ENCODE data around the gene SLC6A6.

SLC6A6 gene

DNA sequence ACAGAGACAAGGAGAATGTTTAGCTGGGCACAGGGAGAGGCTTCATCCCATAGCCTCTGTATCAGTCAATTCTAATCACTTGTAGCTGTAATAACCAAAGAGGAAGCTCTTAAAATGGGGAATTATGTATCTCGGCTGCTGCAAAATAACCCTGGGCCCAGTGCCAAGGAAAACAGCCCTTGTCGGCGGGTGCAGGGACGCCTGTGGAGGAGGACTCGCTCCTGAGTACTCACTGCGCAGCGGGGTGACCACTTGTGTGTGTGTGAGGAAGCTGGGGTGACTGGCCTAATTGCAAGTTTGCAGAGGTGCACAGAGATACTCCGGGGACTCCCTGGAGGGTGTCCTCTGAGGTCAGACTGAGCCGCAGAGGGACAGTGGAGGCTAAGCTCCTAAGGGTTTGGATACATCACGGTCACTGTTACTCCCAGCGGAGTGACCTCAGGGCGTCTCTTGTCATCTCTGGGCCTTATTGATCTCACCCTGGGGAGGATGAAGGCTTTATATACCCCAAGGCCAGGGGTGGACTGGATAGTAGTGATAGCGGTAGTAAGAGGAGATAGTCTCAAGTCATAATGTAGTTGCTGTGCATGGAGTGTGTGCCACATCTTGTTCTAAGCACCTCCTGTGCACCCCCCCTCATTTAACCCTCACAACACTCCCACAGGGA is 37.2 kb downstream of the SLC6A6 start:
- peak; percentile 89 for DNase-seq

GRCh38 chr3:14440168-14440518 is 37.7 kb downstream of the SLC6A6 start:
- no peak for DNase-seq

GRCh38 chr3:14440531-14441239 is 38.3 kb downstream of the SLC6A6 start:
- no peak for DNase-seq

GRCh38 chr3:14441240-14441919 is 39.0 kb downstream of the SLC6A6 start:
- no peak for DNase-seq

DNA sequence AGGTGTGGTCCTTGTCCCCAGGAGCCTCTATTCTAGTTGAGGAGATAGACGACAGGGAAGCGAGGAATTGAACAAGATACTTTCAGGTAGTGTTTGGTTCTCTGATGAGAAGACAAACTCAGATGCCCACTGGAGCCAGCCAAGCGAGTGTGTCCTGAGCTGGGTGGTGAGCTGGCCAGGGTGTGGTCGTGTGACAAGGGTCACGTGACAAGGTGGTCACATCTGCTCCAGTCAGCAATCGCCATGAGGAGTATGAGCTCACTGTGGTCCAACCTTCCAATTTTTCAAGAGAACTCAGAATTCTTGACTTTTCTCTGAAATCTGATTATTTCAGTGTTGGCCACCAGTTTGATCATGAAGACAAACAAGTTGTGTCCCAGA is 39.5 kb downstream of the SLC6A6 start:
- peak; percentile 61 for DNase-seq

GRCh38 chr3:14444380-14444779 is 42.0 kb downstream of the SLC6A6 start:
- DNase-seq = no peak

DNA sequence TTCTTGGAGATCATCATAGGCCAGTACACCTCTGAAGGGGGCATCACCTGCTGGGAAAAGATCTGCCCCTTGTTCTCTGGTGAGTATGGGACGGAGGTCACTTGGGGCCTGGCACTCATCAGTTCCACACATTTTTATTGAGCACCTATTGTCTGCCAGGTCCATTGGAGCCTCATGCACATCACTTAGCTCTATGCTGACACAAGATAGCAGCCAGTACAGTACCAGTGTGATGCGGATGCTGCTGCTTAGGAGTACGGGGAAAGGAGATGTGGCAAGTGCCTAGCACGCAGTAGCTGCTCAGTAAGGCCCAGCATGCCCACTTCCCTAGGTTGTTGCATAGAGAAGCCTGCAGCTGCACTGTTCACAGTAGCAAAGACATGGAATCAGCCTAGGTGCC is 43.4 kb downstream of the SLC6A6 start:
- DNase-seq = no peak

- no peak for DNase-seq
These were observed 44.7 kb downstream of the SLC6A6 start for GRCh38 chr3:14446988-14447570.

DNA sequence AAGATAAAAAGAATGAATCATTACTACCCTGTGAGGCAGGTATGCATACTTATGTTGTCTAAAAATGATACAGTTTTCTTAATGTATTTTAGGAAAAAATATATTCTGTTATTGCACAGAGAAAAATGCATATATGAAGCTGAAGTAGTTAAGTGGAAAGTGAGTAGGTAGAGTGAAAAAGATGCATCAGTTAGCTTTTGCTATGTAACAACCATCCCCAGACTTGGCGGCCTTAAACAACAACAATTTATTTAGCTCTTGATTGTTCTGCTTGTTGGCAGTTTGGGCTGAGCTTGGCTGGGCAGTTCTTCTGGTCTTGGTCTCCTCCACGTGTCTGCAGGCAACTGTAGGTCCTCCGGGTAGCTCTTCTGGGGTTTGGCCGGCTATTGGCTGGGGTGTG is 45.7 kb downstream of the SLC6A6 start:
- no peak for DNase-seq

DNA sequence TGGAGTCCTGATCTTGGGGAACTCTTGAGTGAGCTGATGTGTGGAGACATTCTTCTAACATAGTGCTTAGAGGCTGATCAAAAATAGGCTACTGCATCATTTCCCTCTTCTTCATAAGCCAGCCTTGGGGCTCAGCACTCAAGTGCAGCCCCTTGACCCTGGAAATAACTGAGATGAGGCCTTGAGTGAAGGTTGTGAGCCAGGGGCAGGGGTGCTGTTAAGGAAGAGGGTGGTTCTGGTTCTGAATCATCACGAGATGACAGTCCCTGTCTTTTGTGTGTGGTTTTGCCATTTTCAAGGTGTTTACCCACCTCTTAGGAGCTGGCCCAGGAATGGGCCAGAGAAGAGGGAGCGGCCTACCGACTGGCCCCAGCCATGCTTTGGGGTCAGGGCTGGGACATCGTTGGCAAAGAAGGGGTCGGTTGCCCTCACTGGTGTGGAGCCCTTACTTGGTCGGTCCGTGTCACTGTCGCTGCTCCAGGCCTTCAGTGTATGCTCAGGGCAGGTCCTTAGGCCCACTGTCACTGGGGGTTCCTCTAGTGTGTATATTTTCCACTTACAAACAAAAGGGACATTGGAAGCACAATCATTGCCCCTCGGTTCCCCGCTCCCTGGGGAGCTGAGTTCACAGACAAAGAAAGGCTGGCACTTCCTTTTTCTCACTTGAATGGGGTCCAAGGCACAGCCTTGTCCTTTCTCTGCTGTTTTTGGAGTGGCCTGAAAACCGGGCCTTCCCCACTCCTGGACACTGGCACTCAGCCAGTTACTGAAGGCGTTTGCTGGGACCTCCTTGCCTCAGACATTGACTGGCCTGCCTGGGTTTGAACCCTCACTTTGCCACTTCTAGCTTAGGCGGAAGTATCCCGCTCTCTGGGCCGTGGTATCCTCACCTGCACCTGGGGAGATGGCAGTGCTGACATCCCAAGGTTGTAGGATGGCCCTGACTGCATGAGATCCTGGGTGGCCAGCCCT is 46.6 kb downstream of the SLC6A6 start:
- no peak for DNase-seq

- DNase-seq = no peak
These were observed 48.1 kb downstream of the SLC6A6 start for GRCh38 chr3:14450506-14450905.

- no peak for DNase-seq
These were observed 48.7 kb downstream of the SLC6A6 start for GRCh38 chr3:14450922-14451606.

GRCh38 chr3:14451844-14452739 is 49.7 kb downstream of the SLC6A6 start:
- DNase-seq = peak; percentile 28

- no peak for DNase-seq
These were observed 50.6 kb downstream of the SLC6A6 start for GRCh38 chr3:14452740-14453710.

- DNase-seq = no peak
These were observed 51.7 kb downstream of the SLC6A6 start for GRCh38 chr3:14453876-14454638.

GRCh38 chr3:14454639-14455310 is 52.4 kb downstream of the SLC6A6 start:
- no peak for DNase-seq

DNA sequence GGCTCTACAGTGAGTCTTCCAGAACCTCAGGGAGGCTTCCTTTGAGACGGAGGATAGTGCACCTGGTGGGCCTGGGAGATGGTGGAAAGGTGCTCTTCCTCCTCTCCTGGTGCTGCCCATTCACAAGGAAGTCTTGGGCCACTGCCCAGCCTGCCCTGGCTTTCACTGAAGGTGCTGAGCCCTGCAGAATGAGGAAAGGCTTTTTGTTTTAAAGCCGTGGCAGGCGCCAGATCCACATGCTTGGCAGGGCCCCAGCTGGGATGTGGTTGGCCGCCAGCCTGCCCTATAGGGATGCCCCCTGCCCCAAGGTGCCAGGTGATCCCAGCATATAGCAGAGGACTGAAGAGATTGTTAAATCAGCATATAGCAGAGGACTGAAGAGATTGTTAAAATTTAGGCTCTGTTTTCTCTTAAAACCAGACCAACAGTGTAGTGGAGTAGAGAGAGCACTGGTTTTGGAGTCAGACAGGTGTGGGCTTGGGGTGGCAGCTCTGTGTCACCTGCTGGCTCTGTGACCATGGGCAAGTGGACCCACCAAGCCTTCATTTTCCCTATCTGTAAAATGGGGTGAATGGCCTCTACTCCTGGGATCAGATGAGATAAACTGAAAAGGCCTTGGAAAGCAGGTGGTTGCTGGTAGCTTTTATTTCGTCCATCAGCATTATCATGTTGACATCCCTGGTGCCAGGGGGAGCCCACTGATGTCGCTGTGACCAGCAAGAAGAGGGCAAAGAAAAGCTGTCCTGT is 53.3 kb downstream of the SLC6A6 start:
- no peak for DNase-seq

GRCh38 chr3:14456794-14457193 is 54.4 kb downstream of the SLC6A6 start:
- no peak for DNase-seq
